Muscle of arm (tissue), 12 donors: ENCODE measurements around the gene LYST. TPM values are rescaled to one million over a fixed set of nuclear protein-coding genes. Genes with fewer than 3 reads are reported as not detected.
"Not testable (repeated sequence)": the region's sequence is repeated elsewhere in the genome, so short reads cannot be mapped to it uniquely, and the experiment has no call there.

Experiments
- DNase-seq: peaks from one replicate; pipeline ENCODE4 v3.0.0-alpha.2; 2013
- polyA plus RNA-seq, 12 donors: library from polyadenylated mRNA; unstranded; fragments of 120-200 nt; gene quantifications; one replicate each; pipeline ENCODE4 v1.2.1, GENCODE V29; 2013; ENCODE audit not compliant: insufficient read length in 12 of 12

The LYST gene
- polyA plus RNA-seq, 12 donors: 4.5 to 17.1 (median 7.3) TPM; not detected in 1

GRCh38 chr1:235637756-235638534 lies 228.8 kb downstream of the LYST start:
- no peak for DNase-seq

GRCh38 chr1:235635938-235636662 lies 230.6 kb downstream of the LYST start:
- no peak for DNase-seq

DNA sequence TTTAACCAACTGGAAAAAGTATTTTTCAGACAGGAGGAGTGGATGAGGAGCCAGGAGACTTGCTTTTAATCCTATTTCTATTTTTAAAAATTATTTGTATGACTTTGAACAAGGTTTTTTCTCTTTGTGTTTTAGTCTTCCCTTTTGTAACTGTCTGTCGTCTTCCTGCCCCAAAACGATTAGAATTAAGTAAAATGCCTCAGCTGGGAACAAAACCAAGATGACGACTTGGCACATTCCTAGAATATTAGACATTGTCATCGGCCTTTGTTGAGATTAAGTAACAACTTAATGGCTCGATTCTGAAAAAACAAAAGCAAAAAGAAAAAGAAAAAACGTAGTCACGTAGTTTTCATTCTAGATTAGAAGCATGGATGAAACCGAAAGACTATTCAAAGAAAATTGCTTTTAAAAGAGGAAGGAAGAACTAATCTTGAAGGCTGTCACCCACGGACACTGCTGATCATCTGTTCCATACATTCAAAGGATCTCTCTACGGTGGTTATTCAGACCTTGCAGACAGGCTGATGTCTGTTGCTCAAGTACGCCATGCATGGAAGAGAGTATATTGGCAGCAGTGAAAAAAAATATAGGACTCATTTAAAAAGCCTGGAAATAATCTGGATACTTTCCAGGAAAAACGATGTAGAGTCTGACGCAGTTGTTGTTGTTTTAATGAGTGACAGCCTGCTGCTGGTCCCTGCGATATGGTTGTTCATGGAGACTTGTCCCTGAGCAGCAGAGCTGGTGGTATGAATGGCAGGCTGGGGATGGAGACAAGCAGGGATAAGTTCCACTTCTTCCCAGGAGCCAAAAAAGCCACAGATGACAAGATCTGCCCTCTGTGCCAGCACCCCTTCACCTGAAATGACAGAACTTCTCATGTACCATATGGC lies 234.0 kb downstream of the LYST start:
- no peak for DNase-seq

GRCh38 chr1:235631816-235632215 lies 234.9 kb downstream of the LYST start:
- no peak for DNase-seq

DNA sequence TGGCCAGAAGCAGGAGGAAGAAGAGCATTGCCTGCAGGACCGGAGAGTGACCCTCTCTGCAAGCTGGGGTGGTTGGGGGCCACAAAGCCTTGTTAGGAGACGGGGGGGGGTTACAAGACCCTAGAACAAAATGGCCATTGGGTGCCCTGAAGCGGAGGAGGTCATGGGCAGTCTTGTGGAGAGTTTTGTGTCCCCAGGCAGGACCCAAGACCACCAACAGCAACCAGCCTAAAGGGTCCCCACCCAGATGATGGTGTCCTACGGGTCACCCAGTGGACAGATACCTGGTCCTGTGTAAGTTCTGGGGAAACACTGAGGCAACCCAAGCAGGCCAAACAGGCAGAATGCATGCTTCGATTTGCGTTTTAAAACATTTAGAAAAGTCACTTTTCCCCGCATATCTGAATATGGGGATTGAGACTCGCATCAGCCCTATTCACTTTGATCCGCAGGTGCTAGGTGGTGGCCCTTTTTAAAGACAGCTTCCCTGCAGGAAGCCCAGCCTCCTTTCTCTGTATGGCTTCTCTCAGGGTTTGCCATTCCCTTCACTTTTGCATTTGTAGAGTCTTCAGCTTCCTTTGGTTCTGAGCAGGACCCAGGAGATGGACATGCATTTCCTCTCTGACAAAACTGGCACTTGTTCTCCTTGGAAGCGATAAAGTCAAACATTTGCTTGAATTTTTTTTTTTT lies 238.2 kb downstream of the LYST start:
- no peak for DNase-seq

DNA sequence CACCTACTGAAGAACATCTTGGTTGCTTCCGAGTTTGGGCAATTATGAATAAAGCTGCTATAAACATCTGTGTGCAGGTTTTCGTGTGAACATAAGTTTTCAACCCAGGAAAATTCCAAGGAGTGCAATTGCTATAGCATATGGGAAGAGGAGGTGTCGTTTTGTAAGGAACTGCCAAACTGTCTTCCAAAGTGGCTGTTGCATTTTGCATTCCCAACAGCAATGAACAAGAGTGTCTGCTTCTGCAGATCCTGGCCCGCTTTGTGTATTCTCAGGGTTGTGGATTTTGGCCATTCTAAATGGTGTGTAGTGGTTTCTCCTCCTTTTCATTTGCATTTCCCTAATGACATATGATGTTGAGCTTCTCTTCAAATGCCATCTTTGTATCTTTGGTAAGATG lies 240.9 kb downstream of the LYST start:
- no peak for DNase-seq

GRCh38 chr1:235625340-235625739 lies 241.4 kb downstream of the LYST start:
- no peak for DNase-seq

GRCh38 chr1:235624721-235625333 lies 241.9 kb downstream of the LYST start:
- DNase-seq: no peak

DNA sequence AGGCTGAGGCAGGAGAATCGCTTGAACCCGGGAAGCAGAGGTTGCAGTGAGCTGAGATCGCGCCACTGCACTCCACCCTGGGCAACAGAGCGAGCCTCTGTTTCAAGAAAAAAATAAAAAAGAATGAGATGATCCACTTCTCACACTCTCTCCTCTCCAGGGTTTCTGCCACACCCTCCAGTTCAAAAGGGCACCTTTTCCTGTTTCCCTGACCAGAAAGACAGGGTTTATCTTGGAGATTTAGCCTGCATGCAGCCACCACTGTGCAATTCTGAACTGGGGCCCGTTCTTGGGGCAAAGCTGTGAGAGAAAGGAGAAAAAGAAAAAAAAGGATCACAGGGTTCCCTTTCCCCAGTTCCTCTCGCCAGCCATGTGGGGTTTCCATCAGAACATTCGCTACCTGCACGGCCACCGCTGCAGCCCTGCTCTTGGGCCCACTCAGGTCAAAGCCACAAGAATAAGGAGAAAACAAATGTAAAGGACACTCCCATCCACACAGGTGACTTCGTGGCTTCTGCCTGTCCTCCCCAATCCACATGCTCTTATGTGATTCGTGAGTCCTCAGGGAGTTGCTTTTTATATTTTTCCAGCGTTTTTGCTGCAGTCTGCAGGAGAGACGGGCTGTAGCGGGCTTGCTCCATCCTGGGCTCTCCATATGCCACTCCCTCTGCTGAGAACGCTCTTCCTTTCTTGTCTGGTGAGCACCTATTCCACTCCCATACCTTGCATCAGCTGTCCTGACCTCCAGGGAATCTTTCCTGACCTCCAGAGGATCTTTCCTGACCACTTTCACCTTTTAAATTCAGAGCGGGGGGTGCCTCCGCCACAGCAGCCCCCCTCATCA lies 243.5 kb downstream of the LYST start:
- DNase-seq: no peak

GRCh38 chr1:235619149-235619548 lies 247.6 kb downstream of the LYST start:
- DNase-seq: not testable (repeated sequence)

DNA sequence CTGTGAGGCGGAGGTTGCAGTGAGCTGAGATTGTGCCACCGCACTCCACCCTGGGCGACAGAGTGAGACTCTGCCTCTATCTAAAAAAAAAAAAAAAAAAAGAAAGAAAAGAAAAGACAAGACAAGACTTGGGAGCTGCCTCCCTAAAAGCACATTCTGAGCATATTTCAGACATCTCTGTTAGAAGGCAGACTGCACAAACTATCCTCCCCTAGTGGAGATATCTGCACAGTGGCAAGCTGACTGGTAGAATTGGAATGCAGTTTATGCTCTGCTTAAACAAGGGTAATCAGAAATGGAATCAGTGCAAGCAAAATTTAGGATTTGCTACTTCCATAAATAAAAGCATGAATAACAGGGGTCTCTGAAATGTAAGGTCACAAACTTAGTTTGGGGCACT lies 248.9 kb downstream of the LYST start:
- no peak for DNase-seq

DNA sequence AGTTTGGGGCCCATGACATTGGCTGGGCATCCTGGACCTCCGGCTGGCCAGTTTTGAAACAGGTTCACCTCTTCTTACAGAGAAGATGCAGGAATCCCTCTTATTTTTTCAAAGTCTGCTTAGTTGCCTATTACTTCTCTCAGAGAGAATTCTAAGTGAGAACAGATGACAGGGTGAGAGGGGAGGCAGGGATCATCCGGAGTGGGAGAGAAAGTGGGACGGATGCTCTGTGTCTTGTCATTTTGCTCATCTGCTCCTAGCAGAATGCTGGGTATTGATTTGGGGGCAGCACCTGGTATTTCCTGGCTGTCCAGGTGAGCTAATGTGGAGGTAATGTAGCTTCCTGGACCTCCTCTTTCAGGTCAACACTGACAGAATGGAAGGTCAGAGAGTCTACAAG lies 249.6 kb downstream of the LYST start:
- DNase-seq: no peak

- DNase-seq: no peak
Observed at GRCh38 chr1:235614442-235614954, 252.2 kb downstream of the LYST start.

DNA sequence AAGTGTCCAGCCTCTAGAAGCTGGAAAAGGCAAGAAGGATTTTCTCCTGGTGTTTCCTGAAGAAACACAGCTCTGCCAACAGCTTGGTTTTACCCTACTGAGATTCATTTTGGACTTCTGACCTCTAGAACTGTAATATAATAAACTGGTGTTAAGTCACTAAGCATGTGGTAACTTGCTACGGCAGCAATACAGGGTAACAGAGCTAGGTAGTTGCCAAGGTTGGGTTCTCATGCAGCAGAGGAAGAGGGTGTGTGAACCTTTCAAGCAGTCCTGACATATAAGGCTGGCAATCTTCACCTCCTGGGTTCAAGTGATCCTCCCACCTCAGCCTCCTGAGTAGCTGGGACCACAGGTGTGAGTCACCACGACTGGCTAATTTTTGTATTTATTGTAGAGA lies 253.1 kb downstream of the LYST start:
- DNase-seq: no peak

GRCh38 chr1:235612761-235613160 lies 253.9 kb downstream of the LYST start:
- DNase-seq: no peak

Other genes with a start within 250 kb of the LYST start
- gene GNG4, start 217.1 kb downstream of the LYST start, polyA plus RNA-seq: 1 to 10 TPM in 6 of 12 donors, under 1 TPM in 5, not detected in 1; 0.52 to 6.4 (median 1.1) TPM
- gene NID1, start 198.2 kb upstream of the LYST start, polyA plus RNA-seq: 100 to 1,000 TPM; 154 to 314 (median 260) TPM